ENCODE results near the gene PLEKHN1. TPM values are rescaled to one million over a fixed set of nuclear protein-coding genes. Genes with fewer than 3 reads are reported as not detected.
A peak's percentile ranks its signal among the peaks of the same experiment; 100 is the strongest.

The PLEKHN1 gene
- total RNA-seq, 1 experiment from 2014 or later: 2.4 TPM

- peak; percentile 72 for DNase-seq (ENCODE audit: low spot score)
Measured at GRCh38 chr1:960363-961131, 5.7 kb upstream of the PLEKHN1 start, which contains the start of gene KLHL17. TSS of gene KLHL17 (plus strand) at chr1:960584. CDS start at chr1:960694, 110 bp downstream.

GRCh38 chr1:961132-961669, 5.1 kb upstream of the PLEKHN1 start:
- DNase-seq (ENCODE audit: low spot score): no peak

DNA sequence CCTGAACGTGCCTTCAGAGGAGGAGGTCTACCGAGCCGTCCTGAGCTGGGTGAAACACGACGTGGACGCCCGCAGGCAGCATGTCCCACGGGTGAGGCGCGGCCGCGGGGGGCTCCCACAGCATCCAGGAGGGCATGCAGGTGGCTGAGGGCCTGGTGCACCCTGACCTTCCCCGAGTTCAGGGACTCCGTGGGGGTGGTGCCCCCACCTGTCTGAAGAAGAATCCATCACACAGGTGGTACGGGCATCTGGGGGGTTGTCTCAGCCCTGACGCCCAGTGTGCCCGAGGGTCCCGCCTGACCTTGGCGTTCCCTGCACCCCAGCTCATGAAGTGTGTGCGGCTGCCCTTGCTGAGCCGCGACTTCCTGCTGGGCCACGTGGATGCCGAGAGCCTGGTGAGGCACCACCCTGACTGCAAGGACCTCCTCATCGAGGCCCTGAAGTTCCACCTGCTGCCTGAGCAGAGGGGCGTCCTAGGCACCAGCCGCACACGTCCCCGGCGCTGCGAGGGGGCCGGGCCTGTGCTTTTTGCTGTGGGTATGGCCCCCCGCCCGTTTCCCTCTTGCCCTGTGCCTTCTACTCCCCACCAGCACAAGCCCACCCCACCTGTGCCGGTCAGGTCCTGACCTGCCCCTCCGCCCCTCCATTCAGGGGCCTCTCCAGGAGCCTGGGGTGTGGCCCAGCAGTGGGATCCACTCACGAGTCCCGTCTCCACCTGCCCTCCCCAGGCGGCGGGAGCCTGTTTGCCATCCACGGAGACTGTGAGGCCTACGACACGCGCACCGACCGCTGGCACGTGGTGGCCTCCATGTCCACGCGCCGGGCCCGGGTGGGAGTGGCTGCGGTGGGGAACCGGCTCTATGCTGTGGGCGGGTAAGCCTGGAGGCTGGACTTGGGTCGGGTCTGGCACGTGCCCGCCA, 3.6 kb upstream of the PLEKHN1 start:
- no peak for DNase-seq (ENCODE audit: low spot score)

DNA sequence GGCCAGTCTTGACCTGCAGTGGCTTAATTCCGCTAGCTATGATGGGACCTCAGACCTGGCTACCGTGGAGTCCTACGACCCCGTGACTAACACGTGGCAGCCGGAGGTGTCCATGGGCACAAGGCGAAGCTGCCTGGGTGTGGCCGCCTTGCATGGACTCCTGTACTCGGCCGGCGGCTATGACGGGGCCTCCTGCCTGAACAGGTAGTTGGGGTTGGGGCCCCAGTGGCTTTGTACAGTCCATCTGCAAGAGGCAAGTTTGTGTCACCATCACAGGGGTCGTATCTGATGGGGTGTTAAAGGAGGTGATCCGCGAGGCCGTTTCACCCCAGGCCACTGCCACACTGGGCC, 3.0 kb upstream of the PLEKHN1 start:
- no peak for DNase-seq (ENCODE audit: low spot score)

GRCh38 chr1:963746-964525, 2.3 kb upstream of the PLEKHN1 start:
- DNase-seq (ENCODE audit: low spot score): no peak

DNA sequence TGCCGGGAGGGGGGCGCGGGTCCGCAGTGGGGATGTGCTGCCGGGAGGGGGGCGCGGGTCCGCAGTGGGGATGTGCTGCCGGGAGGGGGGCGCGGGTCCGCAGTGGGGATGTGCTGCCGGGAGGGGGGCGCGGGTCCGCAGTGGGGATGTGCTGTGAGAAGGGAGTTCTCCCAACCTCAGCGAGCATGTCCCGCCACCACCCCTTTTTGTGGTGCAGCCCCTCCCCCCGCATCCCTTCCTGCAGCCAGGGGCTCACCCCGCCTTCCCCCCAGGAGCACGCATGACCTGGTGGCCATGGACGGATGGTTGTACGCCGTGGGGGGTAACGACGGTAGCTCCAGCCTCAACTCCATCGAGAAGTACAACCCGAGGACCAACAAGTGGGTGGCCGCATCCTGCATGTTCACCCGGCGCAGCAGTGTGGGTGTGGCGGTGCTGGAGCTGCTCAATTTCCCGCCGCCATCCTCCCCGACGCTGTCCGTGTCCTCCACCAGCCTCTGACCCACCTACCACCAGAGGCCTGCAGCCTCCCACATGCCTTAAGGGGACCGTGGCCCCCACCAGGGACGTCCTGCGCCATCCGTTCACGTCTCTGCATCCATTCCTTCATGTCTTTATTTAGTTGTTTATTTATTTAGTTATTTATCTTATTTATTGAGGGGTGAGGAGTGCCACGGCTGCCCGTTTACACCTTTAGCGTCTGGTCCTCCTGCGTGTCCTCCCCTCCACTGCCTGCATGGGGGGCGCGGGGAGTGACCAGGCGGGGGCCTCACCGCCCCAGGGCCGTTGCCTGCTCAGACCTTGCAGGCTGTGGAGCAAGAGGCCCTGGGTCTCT, 1.4 kb upstream of the PLEKHN1 start:
- DNase-seq (ENCODE audit: low spot score): no peak

- no peak for DNase-seq (ENCODE audit: low spot score)
Measured at GRCh38 chr1:965526-966134, 652 bp upstream of the PLEKHN1 start.

DNA sequence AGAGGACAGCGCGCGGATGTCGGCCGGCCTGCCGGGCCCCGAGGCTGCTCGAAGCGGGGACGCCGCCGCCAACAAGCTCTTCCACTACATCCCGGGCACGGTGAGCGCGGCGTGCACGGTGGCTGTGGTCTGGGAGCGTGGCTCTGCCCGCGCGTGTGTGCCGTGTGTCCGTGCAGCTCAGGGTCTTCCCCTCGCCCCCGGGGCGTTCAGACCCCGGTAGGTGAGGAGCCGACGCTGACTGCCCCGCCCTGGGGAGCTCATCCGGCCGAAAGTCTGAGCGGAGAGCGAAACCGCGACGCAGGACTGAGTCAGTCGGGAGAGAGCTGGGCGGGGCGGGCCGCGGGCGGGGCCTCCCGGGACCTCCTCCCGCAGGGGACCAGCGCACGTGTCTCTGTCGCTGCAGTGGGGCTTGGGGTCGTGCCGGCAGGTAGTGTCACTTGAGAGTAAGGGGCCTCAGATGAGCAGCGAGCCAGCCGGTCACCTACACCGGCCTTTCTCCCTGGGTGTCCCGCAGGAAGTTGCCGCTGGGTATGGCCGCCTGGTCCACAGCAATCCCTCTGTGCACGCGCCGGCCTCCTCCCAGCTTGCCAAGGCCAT, 520 bp downstream of the PLEKHN1 start:
- DNase-seq (ENCODE audit: low spot score): peak; percentile 69

DNA sequence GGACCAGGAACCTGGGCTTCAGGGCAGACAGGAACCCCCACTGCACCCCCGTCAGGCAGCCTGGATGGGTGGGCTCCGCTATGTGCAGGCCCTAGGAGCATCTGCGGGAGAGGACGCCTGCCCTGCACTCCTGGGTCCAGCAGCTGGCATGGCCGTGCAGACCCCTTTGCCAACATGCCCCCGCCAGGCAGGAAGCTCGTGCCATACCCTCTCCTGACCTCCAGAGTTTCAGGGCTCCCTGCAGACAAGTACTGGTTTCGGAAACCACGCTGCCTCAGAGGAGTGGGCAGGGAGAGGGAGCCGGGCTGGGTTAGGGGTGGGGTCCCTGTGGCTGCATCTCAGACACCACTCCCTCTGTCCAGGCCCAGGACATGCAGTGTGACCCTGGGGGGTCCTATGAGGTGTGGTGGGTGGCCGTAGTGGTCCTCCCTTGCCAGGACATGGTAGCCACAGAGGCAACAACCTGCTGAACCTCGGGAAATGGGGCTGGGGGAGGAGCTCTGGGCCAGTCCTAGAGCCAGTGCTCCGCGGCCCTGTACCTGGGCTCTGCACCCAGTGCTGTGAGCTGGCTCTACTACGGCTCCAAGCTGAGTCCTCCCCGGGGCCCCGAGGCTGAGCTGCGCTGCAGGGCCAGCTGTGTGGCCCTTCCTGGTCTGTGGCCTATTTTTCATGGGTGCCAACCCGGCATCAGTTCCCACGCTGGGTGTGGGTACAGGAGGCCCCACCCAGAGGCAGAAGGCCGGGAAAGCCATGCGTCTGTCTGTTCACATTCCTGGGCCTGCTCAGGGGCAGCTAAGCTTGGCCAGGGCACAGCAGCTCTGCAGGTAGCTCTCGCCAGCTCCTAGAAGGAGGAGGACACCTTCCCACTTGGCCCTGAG, 1.4 kb downstream of the PLEKHN1 start:
- DNase-seq (ENCODE audit: low spot score): no peak

GRCh38 chr1:969260-969855, 3.1 kb downstream of the PLEKHN1 start:
- DNase-seq (ENCODE audit: low spot score): no peak

GRCh38 chr1:970242-970972, 4.1 kb downstream of the PLEKHN1 start:
- DNase-seq (ENCODE audit: low spot score): no peak

- DNase-seq (ENCODE audit: low spot score): no peak
Measured at GRCh38 chr1:970973-971730, 4.9 kb downstream of the PLEKHN1 start.

DNA sequence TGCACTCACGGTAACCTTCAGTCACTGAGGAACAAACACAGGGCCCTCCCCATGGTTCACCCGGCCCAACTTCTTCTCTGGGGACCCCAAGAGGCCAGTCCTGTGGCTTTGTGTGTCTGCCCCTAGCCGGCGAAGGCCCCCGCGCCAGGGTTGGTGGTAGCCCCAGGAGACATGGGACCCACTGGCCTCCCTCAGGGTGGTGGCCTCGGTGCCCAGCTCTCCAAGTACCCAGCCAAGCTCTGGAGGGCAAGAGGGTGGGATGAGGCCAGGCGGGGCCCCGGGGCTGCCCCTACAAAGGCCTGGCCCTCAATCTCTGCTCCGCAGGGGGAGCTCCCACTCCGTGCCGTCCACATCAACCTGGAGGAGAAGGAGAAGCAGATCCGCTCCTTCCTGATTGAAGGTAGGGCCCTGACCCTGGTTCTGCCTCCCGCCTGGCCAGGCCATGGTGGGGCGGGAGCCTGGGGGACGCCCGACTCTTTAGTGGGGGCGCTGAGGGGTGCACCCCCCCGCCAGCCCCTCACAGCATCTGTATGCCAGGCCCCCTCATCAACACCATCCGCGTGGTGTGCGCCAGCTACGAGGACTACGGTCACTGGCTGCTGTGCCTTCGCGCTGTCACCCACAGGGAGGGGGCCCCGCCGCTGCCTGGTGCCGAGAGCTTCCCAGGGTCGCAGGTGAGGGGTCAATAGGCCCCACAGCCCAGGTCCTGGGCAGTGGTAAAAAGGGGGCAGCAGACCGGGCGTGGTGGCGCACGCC, 5.6 kb downstream of the PLEKHN1 start:
- no peak for DNase-seq (ENCODE audit: low spot score)

- no peak for DNase-seq (ENCODE audit: low spot score)
Measured at GRCh38 chr1:972726-973458, 6.6 kb downstream of the PLEKHN1 start.

- no peak for DNase-seq (ENCODE audit: low spot score)
Measured at GRCh38 chr1:973459-974292, 7.4 kb downstream of the PLEKHN1 start.
